GM18909 (cell line): ENCODE results near the gene GBP4.

Source experiments
- ATAC-seq: cut with Tn5 transposase; IDR thresholded peaks from one replicate; pipeline ENCODE4 v1.9.1; 2021; ENCODE audit warnings: mild to moderate bottlenecking; ENCODE audit not compliant: unreplicated experiment, poor library complexity

Gene GBP4

DNA sequence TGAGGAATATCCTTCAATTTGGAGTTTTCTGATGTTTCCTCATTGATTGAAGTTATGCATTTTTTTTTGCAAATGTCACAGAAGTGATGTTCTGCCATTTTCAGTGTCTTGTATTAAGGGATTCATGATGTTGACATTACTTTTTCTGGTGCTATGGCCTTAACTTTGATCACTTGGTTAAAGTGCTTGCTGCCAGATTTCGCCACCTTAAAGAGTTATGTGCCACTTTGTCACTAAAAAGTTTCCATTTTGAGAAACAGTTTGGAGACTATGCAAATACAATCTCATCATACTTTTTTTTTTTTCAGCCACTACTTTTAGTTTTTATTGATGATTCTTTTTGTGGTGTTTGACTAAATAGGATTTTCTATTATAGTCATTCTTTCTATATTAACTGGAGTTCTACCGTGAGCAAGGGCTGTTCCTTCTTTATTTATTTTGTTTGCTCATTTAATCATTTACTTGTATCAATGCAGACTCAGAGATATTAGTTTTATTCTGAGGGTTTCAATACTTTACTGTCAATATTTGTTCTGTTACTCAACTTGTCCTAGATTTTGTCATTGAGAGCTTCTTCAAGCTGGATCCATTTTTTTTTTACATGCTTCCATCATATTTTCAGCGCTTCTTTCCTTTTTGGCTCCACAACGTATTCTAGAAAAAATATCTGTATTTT lies 26.1 kb downstream of the GBP4 start:
- ATAC-seq = no peak

DNA sequence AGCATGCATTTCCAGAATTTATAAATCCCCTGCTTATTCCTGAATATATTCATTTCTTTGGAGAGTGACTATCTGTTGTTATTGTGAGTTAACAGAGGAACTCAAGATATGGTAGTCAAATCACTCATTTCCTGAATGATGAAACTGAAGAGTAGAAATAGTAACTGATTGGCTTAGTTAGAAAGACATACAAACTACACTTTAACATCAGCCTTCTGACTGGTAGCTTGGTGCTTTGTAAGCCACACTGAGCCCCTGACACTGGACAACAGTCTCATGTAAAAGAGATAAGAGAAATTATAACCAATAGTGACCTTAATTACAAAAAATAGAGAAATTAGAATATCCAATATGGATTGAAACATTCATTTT lies 27.7 kb downstream of the GBP4 start:
- ATAC-seq = no peak

DNA sequence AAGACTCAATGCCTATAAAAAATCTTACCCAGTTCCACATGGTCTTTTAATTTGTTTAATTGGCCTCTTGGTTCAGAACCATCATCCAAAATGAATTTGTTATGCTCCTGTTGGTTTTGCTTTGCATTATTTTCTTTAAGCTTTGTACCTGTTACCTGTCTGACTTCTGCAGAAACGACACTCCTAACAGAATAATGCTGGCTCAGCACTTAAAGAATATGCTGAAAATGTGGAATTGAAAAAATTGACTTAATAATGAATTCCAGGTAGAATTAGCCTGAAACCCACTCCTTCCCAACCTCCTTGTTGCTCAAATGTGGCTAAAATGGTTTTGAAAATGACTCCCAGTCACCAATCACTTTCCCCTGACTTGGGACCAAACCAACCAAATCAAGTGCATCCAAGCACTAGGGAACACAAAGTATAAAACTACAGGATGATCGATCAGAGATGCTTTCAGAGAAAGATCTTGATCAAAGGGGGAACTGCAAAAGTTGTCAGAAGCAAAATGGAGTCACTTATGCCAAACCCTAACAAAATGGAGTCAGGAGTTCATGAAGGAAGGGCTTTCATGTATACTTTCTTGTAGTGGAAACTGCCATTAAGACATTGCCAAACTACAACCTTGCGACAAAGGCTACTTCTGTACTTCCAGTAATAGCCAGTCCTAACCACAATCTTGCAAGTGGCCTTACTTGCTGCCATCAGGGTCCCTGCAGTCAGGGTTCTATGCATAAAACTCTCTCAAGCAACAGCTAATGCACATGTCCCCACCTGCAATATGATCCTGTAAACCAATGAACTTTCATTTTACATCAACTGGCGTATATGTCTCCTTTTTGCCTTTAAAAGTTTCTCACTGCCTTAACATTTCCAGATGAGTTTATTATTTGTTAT lies 28.3 kb downstream of the GBP4 start:
- no peak for ATAC-seq

DNA sequence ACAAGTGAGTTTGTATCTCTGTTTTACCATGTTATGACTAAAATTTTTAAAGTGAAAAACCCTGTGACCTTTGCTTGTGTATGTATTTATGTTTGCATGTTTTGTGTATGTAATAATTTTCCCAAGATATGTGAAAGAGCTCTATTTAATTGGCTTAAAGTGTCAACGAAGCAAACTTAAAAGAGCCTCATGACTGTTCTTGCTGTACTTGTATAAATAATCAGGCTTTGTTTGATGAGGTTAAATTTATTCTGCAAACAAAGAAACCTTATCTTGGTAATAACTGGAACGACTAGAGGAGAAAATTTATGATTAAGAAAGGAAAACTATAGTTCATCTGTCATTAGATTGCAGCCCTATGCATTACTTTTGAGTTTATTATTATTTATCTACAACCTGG lies 29.6 kb downstream of the GBP4 start:
- no peak for ATAC-seq

DNA sequence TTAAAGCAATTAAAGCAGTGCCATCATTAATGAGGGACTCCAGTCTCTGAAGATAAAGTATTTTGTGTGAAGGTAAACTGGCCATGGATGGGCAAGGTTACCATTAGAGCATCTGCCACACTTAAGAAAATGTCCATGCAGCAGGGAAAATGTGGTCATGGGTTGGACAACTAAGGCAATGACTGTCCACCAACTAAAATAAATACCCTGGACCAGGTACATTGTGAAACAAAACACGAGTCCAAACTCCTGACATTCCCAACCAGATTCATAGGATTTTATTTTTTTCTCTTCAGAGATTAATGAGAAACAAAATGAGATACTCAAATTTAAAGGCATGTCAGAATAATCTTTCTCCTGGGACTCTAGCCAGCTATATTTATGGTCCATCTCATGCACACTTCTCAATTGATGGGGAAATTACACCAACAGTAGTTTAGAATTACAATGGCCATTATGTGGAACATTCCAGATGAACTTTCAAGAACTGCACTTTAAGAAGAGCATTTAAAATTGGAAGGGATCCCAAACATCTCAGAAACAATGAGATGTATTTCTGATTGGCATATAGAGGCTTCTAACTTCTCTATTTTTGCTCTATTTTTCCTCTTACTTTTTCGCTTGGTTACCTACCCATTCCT lies 31.0 kb downstream of the GBP4 start:
- no peak for ATAC-seq

DNA sequence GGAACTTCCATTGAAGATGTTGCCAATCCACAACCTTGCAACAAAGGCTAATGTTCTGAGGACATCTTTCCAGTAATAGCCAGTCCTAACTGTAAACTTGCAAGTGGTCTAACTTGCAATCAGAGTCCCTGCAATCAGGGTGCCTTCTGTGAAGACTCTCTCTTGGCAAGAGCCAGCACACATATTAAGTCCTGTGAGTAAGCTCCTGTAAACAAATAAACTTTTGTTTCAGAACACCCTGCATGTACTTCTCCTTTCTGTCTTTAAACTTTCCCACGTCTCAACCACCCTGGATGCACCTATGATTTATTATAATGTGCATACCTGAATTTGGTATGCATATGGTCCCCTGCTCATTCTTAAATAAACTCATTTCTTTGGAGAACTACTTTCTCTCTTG lies 32.0 kb downstream of the GBP4 start:
- no peak for ATAC-seq

DNA sequence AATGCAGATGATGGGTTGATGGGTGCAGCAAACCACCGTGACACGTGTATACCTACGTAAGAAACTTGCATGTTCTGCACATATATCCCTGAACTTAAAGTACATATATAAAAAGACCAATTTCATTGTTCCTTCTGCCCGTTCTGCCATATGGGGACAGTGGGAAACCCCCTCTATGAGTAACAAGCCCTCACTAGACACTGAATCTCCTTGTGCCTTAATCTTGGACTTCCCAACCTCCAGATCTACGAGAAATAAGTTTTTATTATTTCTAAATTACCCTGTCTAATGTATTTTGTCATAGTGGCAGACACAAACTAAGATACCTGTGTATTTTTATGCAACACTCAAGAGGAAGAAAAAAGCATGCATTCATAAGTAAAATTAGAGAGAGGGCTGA lies 32.9 kb downstream of the GBP4 start:
- ATAC-seq = no peak

DNA sequence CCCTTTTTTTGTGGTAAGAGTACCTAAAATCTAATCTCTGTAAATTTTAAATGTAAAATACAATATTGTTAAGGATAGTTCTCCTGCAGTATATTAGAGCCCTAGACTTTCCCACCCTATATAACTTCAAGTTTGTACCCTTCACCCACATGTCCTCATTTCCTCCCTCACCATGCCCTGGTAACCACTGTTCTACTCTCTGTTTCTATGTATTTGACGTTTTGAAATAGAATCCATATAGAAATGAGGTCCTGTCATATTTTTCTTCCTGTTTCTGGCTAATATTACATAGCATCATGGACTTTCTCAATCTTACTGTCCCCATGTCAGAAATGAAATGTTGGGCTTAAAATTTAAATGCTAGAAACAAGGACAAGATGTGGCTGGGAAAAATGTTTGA lies 47.7 kb downstream of the GBP4 start:
- ATAC-seq = no peak

DNA sequence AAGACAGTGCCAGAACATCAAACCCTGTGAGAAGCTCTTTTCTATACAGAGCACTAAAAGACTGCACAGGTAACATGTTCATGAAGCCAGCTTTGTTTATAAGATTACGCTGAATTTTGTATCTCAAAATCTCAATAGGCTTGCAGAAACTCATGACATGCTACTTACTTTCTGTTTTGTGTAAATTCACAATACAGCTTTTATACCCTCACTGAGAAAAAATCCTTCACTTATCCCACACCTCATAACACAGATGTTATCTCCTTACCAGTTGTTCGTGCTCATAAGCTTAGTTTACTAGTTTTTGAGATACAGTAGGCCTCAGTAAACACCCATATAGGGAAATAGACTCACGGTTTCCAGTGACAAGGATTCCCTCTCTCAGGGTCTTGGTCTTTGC lies 48.8 kb downstream of the GBP4 start:
- ATAC-seq = no peak

DNA sequence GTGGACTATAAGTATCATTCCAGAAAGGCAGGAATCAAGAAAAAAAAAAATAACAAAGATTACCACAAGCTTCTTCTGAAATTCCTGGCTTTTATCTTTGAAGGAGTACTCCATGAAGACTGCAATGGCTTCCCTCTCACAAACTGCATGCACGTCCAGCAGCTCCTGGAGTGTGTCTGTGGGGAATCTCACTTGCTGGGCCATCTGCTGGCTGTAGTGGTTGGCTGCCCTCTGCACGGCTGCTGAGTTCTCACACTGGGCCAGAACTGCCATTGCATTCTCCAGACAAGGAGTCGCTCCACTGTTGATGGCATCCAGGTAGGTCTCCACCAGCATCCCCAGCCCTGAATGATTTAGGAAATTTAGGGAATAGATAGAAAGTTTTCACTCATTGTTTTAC lies 49.5 kb downstream of the GBP4 start:
- no peak for ATAC-seq

DNA sequence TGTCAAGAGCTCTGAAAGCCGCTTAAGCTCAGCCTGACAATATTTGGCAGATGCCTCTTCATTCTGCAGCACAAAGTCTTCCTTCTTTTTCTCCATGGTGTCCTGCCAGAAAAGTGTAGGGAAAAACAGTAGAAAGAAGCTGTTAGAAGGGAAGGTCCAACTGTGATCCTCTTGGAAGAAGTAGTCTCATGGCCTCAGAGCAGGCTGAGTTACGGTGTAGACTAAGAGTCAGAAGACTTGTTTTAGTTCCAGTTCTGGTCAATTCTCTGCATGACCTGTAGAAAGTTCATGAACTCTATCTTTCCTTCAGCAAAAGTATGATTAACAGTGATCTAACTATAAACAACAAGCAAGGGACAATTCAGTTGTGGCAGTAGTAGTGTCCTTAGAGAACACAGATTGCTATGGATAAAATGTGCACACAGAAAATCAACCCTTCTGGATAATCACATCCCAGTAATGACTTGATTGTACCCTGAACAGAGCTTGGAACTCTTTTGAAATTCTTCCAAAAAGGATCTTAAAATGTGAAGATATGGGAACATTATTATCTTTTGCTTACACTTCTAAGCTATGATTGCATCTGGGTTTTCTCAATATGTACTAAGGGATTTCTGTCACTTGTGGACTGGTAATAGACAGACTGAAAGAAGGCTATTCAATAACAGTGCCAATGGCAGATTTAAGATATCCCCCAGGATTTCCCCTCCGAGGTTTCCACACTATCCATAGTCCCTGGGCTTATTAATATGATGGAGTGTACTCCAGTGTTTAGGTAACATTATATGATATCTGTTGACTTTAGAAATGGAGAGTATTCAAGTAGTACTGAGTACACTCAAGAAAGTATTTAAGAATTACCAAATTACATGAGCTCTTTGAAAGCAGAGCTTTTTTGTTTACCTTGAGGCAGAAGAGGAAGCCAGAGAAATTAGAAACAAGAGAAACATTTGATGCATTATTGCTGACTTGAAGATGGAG lies 50.8 kb downstream of the GBP4 start:
- no peak for ATAC-seq

DNA sequence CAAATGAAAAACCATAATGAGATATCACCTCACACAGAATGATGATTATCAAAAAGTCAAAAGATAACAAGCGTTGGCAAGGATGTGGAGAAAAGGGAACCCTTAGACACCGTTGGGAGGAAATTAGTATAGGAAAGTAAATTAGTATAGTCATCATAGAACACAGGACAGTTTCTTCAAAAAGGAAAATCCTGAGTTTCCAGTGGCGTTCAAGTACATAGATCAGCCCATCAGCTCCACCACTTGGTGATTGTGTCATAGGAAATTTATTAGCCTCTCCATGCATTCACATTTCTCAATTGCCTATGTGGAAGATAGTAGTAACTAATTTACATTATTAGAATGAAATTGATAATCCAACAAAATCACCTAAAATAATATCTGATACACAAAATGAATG lies 52.0 kb downstream of the GBP4 start:
- no peak for ATAC-seq

DNA sequence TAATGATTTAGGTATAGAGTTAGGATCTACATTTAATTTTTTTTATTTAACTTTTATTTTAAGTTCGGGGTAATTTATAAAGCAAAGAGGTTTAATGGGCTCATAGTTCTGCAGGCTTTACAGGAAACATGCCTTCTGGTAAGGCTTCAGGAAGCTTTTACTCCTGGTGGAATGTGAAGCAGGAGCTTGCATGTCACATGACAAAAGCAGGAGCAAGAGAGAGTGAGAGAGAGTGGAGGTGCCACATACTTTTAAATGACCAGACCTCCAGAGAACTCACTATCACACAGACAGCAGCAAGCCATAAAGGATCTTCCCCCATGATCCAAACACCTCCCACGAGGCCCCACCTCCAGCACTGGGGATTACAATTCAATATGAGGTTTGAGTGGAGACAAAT lies 55.3 kb downstream of the GBP4 start:
- no peak for ATAC-seq

DNA sequence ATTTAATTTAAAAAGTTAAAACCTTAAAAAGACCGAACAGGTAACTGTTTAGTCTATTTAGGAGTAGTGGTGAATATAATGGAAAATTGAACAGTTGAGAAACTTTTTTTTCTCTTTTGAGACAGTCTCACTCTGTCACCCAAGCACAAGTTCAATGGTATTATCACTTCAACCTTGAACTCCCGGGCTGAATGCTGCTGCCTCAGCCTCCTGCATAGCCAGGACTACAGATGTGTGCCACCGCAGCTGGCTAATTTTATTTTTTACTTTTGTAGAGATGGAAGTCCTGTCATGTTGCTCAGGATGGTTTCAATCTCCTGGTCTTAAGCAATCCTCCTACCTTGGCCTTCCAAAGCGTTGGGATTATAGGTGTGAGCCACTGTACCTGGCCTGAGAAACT lies 56.6 kb downstream of the GBP4 start:
- no peak for ATAC-seq

DNA sequence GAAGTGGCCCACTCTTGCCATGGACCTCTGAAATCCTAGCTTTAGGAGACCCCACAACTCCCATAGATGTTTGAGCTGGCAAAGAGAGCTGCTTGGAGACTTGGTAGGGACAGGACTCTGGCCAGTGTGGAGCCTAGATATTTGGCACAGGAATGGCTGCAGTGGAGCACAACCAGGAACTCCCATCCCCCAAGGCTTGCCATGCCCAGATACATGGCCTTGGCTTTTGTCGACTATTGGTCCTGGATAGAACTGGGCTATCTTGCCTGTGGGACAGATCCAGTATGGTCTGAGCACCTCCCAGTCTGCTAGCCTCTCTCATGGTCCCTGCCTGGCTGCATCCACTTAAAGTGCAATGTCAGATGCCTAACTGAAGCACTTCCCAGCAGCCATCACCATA lies 65.0 kb downstream of the GBP4 start:
- ATAC-seq = no peak
